Tibial nerve (tissue), 4 donors: ENCODE data around the gene TM4SF1. TPM values are rescaled to one million over a fixed set of nuclear protein-coding genes. Genes with fewer than 3 reads are reported as not detected.

Source experiments
- DNase-seq, 2 donors: peaks; one replicate each; pipeline ENCODE4 v3.0.0-alpha.2; 2019; ENCODE audit warnings: low spot score in 2 of 2
- H3K27ac ChIP-seq, 4 donors: fragments of 200-600 bp; sonication (generic) in 3 of 4; one replicate each; pipeline ENCODE4 v1.5.1; 2017 to 2019; ENCODE audit warnings: mild to moderate bottlenecking in 1 of 4
- H3K27me3 ChIP-seq, 2 donors: fragments of 200-600 bp; sonication (generic) in 1 of 2; one replicate each; pipeline versions ENCODE4 v1.5.1 to v1.6.0; 2017 to 2019
- H3K36me3 ChIP-seq, 3 donors: fragments of 200-600 bp; sonication (generic); one replicate each; pipeline ENCODE4 v1.5.1; 2018 to 2019
- H3K4me1 ChIP-seq, 4 donors: fragments of 200-600 bp; sonication (generic) in 3 of 4; one replicate each; pipeline ENCODE4 v1.5.1; 2017 to 2019
- H3K4me3 ChIP-seq, 4 donors: fragments of 200-600 bp; sonication (generic) in 3 of 4; one replicate each; pipeline ENCODE4 v1.5.1; 2017 to 2019; ENCODE audit warnings: mild to moderate bottlenecking in 1 of 4, moderate library complexity in 1 of 4
- H3K9me3 ChIP-seq, 4 donors: fragments of 200-600 bp; sonication (generic) in 3 of 4; one replicate each; pipeline ENCODE4 v1.5.1; 2017 to 2019
- EP300 ChIP-seq, 2 donors: sonication (generic); formaldehyde crosslinking; IDR thresholded peaks; one replicate each; pipeline ENCODE4 v1.6.1; 2017; ENCODE audit warnings: antibody characterized with exemption in 2 of 2, mild to moderate bottlenecking in 1 of 2
- POLR2A ChIP-seq, 2 donors: fragments of 450-650 bp; IDR thresholded peaks; one replicate each; pipeline ENCODE4 v1.6.1; 2017; ENCODE audit warnings: antibody characterized with exemption in 2 of 2, mild to moderate bottlenecking in 2 of 2, moderate library complexity in 2 of 2
- WGBS, 2 donors: methylation state at CpG; one replicate each; pipeline ENCODE4 v1.1.5; 2018; 5-methylcytosine and 5-hydroxymethylcytosine counted together
- total RNA-seq, 4 donors: library from RNA; depleted of rRNA; stranded (reverse); fragments of >200 nt; gene quantifications; one replicate each; pipeline ENCODE4 v1.1.0, GENCODE V29; 2016
- TF ChIP-seq, protein P1 (sequence below), 5 experiments: fragments of 200-600 bp in 3 of 5; fragments of 450-650 bp in 2 of 5; sonication (generic) in 3 of 5; IDR thresholded peaks; one replicate each; pipeline ENCODE4 v1.5.1; 2016 to 2019; ENCODE audit warnings: antibody characterized with exemption in 5 of 5, mild to moderate bottlenecking in 3 of 5, moderate library complexity in 2 of 5

Gene TM4SF1
- total RNA-seq, 4 donors from 2014 or later = 132 to 264 (median 169) TPM

DNA sequence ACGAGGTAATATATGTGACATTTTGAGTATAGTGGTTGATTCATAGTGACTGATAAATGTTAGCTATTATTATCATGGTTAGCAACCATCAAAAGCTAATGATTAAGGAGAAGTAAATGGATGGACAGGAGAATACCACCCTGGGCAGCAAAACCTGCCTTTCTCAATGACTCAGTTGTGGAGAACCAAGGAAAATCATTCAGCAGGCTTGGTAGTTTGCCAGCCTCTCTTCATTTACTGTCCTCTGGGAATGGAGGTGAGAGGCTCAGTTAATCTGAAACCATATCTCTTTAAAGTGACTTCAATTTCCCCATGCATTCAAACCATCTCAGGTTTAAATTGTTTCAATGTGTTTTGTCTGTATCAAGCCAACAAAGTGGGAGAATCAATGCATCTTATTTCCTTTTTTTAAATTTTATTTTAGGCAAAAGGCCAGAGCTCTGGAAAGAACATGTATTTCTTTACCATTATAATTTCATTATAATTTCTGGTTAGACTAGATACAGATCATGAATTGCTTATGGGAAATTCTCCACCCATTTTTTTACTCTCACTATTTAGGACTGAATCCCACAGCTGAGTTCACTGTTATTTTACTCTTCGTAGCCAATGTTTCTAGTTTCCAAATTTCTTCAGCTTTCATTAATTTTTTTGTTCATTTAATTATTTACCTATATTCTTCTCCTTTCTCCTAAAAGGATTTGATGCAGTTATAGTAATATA is 46.7 kb downstream of the TM4SF1 start:
- H3K27me3 ChIP-seq = no peaks in the 10 kb centered on the region
- H3K27ac ChIP-seq = no peak overlapping the region
- DNase-seq = no peak
- WGBS, 2 donors = 80 to 95% methylated on average over 2 of the region's 2 CpGs
- no peaks in the 10 kb centered on the region for H3K36me3 ChIP-seq
- no peak overlapping the region for H3K4me3 ChIP-seq
- no peaks in the 10 kb centered on the region for H3K9me3 ChIP-seq
- H3K4me1 ChIP-seq = peaks cover 0 to 26% (median 3%) of the 10 kb centered on the region in 4 donors
- TF ChIP-seq, protein P1, sequence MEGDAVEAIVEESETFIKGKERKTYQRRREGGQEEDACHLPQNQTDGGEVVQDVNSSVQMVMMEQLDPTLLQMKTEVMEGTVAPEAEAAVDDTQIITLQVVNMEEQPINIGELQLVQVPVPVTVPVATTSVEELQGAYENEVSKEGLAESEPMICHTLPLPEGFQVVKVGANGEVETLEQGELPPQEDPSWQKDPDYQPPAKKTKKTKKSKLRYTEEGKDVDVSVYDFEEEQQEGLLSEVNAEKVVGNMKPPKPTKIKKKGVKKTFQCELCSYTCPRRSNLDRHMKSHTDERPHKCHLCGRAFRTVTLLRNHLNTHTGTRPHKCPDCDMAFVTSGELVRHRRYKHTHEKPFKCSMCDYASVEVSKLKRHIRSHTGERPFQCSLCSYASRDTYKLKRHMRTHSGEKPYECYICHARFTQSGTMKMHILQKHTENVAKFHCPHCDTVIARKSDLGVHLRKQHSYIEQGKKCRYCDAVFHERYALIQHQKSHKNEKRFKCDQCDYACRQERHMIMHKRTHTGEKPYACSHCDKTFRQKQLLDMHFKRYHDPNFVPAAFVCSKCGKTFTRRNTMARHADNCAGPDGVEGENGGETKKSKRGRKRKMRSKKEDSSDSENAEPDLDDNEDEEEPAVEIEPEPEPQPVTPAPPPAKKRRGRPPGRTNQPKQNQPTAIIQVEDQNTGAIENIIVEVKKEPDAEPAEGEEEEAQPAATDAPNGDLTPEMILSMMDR (IDR thresholded peaks at IDR 0.05) = no peak
- no peak for TF ChIP-seq POLR2A (IDR thresholded peaks at IDR 0.05)
- TF ChIP-seq EP300 (IDR thresholded peaks at IDR 0.05) = no peak

DNA sequence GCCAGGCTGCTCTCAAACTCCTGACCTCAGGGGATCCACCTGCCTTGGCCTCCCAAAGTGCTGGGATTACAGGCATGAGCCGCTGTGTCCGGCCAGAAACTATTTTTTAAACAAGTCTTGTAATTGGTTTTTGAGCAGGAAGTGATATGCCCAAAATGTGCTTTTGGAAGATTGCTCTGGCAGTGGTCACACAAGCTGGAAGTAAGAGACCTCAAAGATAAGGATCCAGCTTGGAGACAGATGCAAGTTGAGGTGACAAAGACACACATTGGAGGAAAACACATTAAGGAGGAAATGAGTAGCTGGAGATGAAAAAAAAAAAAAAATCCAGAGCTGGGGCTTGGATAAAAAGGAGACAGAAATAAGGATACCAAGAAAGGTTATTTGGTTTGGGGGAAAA is 50.3 kb downstream of the TM4SF1 start:
- no peak for DNase-seq
- TF ChIP-seq, protein P1 (IDR thresholded peaks at IDR 0.05) = no peak
- TF ChIP-seq EP300 (IDR thresholded peaks at IDR 0.05) (no peak), POLR2A (IDR thresholded peaks at IDR 0.05) (no peak)
- Histone ChIP-seq H3K4me3 (no peak overlapping the region), H3K36me3 (peaks cover 0 to 9% (median 0%) of the 10 kb centered on the region in 3 donors), H3K27ac (no peak overlapping the region), H3K27me3 (no peaks in the 10 kb centered on the region), H3K9me3 (no peaks in the 10 kb centered on the region), H3K4me1 (peaks cover 0 to 2% (median 0%) of the 10 kb centered on the region in 4 donors)
- WGBS, 2 donors = 95 to 98% methylated on average over 2 of the region's 2 CpGs

GRCh38 chr3:149325581-149325980 is 51.9 kb downstream of the TM4SF1 start:
- H3K27me3 ChIP-seq = no peaks in the 10 kb centered on the region
- H3K4me1 ChIP-seq = no peaks in the 10 kb centered on the region
- TF ChIP-seq EP300 (IDR thresholded peaks at IDR 0.05) = no peak
- H3K9me3 ChIP-seq = no peaks in the 10 kb centered on the region
- H3K4me3 ChIP-seq = no peak overlapping the region
- H3K36me3 ChIP-seq = peaks cover 0 to 9% (median 0%) of the 10 kb centered on the region in 3 donors
- no peak for DNase-seq
- H3K27ac ChIP-seq = no peak overlapping the region

GRCh38 chr3:149324332-149324731 is 53.1 kb downstream of the TM4SF1 start:
- no peak for DNase-seq
- Histone ChIP-seq H3K27me3 (no peaks in the 10 kb centered on the region), H3K4me3 (no peak overlapping the region), H3K36me3 (peaks cover 0 to 9% (median 0%) of the 10 kb centered on the region in 3 donors), H3K4me1 (no peaks in the 10 kb centered on the region), H3K9me3 (no peaks in the 10 kb centered on the region), H3K27ac (no peak overlapping the region)
- no peak for TF ChIP-seq EP300 (IDR thresholded peaks at IDR 0.05)
- TF ChIP-seq, protein P1 (IDR thresholded peaks at IDR 0.05) = no peak
- TF ChIP-seq POLR2A (IDR thresholded peaks at IDR 0.05) = no peak

- Histone ChIP-seq H3K4me1 (no peaks in the 10 kb centered on the region), H3K4me3 (no peak overlapping the region), H3K27ac (no peak overlapping the region), H3K36me3 (peaks cover 0 to 9% (median 0%) of the 10 kb centered on the region in 3 donors), H3K9me3 (no peaks in the 10 kb centered on the region), H3K27me3 (no peaks in the 10 kb centered on the region)
- DNase-seq = no peak
- 84 to 88% methylated on average over 2 of the region's 2 CpGs for WGBS, 2 donors
- TF ChIP-seq EP300 (IDR thresholded peaks at IDR 0.05) (no peak), POLR2A (IDR thresholded peaks at IDR 0.05) (no peak)
- TF ChIP-seq, protein P1 (IDR thresholded peaks at IDR 0.05) = no peak
Observed at GRCh38 chr3:149321640-149322039, 55.8 kb downstream of the TM4SF1 start.
